GM12878 (cell line): ENCODE results near the gene ZDHHC21. TPM values are rescaled to one million over a fixed set of nuclear protein-coding genes. Genes with fewer than 3 reads are reported as not detected.

Experiments
- ATAC-seq: fragments of 200-7000 bp; cut with Tn5 transposase; 3 replicates; pipeline ENCODE4 v1.9.1; 2020; ENCODE audit warnings: mild to moderate bottlenecking, moderate library complexity
- BruUV-seq: library from RNA; stranded (reverse); fragments of 400-500 nt; replicated peaks from 2 replicates; lab custom pipeline; 2021; lab: Mats Ljungman, UMichigan
- CTCF ChIA-PET: fragments of 300-600 bp; sonication (Branson Sonifier 250); formaldehyde crosslinking; extraction: SDS; loops from one replicate; lab custom pipeline; 2021; ENCODE audit warnings: inconsistent platforms; lab: Yijun Ruan, JAX
- POLR2A ChIA-PET: fragments of 350-600 bp; formaldehyde crosslinking; extraction: SDS; loops from one replicate; lab custom pipeline; 2021; ENCODE audit warnings: inconsistent platforms; lab: Charles Lee
- RAD21 ChIA-PET: fragments of 300-600 bp; sonication (Branson Sonifier 250); formaldehyde crosslinking; loops from one replicate; lab custom pipeline; 2023; ENCODE audit warnings: antibody characterized with exemption; ENCODE audit not compliant: unreplicated experiment; lab: Charles Lee
- SMC1A ChIA-PET: fragments of 300-600 bp; sonication (Branson Sonifier 250); formaldehyde crosslinking; loops from one replicate; lab custom pipeline; 2023; ENCODE audit not compliant: unreplicated experiment, uncharacterized antibody; lab: Charles Lee
- DNase-seq: peaks from one replicate; pipeline ENCODE4 v3.0.0-alpha.2; 2011; ENCODE audit warnings: low read depth, low spot score
- FAIRE-seq: peaks from 3 replicates; lab custom pipeline; 2011; peaks lifted over from hg19 to GRCh38; lab: Jason Lieb, UNC
- H2AFZ ChIP-seq: 2 replicates; pipeline ENCODE4 v1.6.0; 2011; ENCODE audit warnings: low read depth, low read length, control low read depth; ENCODE audit not compliant: control insufficient read depth
- H3K27ac ChIP-seq: 2 replicates; pipeline ENCODE4 v1.5.1; 2011; ENCODE audit warnings: control low read depth; ENCODE audit not compliant: control insufficient read depth, insufficient read depth
- H3K27me3 ChIP-seq, 2 experiments: replicated peaks in 1 of 2; 2 replicates each; pipeline versions ENCODE4 v1.6.0 to v1.6.1; 2011; ENCODE audit warnings: low read length in 1 of 2; ENCODE audit not compliant: control insufficient read depth in 2 of 2, insufficient read depth in 2 of 2
- H3K36me3 ChIP-seq, 2 experiments: 2 replicates each; pipeline ENCODE4 v1.5.1; 2011; ENCODE audit warnings: low read length in 1 of 2; ENCODE audit not compliant: control insufficient read depth in 2 of 2, insufficient read depth in 2 of 2
- H3K4me1 ChIP-seq: 2 replicates; pipeline ENCODE4 v1.6.1; 2011; ENCODE audit warnings: mild to moderate bottlenecking, low read length, moderate library complexity, mixed read lengths; ENCODE audit not compliant: control insufficient read depth, insufficient read depth
- H3K4me2 ChIP-seq: 2 replicates; pipeline ENCODE4 v1.6.0; 2011; ENCODE audit warnings: control low read depth; ENCODE audit not compliant: control insufficient read depth, insufficient read depth
- H3K4me3 ChIP-seq: fragments of 200-600 bp; sonication (generic); 2 replicates; pipeline ENCODE4 v1.5.1; 2016
- H3K79me2 ChIP-seq: 2 replicates; pipeline ENCODE4 v1.6.0; 2011; ENCODE audit warnings: low read length; ENCODE audit not compliant: control insufficient read depth, insufficient read depth
- H3K9ac ChIP-seq: 2 replicates; pipeline ENCODE4 v1.8.0; 2011; ENCODE audit warnings: low read length, control low read depth, mixed read lengths; ENCODE audit not compliant: control insufficient read depth, insufficient read depth
- H3K9me3 ChIP-seq: replicated peaks from 3 replicates; pipeline ENCODE4 v1.5.1; 2011; ENCODE audit warnings: mild to moderate bottlenecking, low read length; ENCODE audit not compliant: control insufficient read depth, insufficient read depth
- H4K20me1 ChIP-seq: 2 replicates; pipeline ENCODE4 v1.6.0; 2011; ENCODE audit not compliant: control insufficient read depth, insufficient read depth
- CBX3 ChIP-seq: fragments of 200-600 bp; sonication (generic); IDR thresholded peaks from 2 replicates; pipeline ENCODE4 v1.6.1; 2016; ENCODE audit warnings: low read depth, borderline replicate concordance
- CEBPB ChIP-seq, 2 experiments: fragments of 150-350 bp in 1 of 2; IDR thresholded peaks; 2 replicates each; pipeline ENCODE4 v1.6.1; 2012 to 2014; ENCODE audit warnings: low read depth in 2 of 2, low read length in 2 of 2, borderline replicate concordance in 1 of 2, inconsistent platforms in 1 of 2
- CHD2 ChIP-seq: IDR thresholded peaks from 2 replicates; pipeline ENCODE4 v1.6.1; 2011; ENCODE audit warnings: low read depth, low read length, improper control_type of control experiment, borderline replicate concordance
- CHD4 ChIP-seq: fragments of 200-600 bp; sonication (generic); IDR thresholded peaks from 2 replicates; pipeline ENCODE4 v1.6.1; 2016; ENCODE audit warnings: mild to moderate bottlenecking
- IRF4 ChIP-seq: IDR thresholded peaks from 2 replicates; pipeline ENCODE4 v1.6.1; 2011; ENCODE audit warnings: low read depth, low read length
- NR2C1 ChIP-seq: fragments of 450-650 bp; IDR thresholded peaks from 2 replicates; pipeline ENCODE4 v1.6.1; 2017; ENCODE audit warnings: antibody characterized with exemption, mild to moderate bottlenecking, moderate library complexity
- RELA ChIP-seq: fragments of 450-650 bp; IDR thresholded peaks from 2 replicates; pipeline ENCODE4 v1.8.0; 2014; ENCODE audit warnings: borderline replicate concordance; ENCODE audit not compliant: partially characterized antibody
- STAT3 ChIP-seq: IDR thresholded peaks from 2 replicates; pipeline ENCODE4 v1.6.1; 2011; ENCODE audit warnings: low read depth, low read length, improper control_type of control experiment
- ZNF384 ChIP-seq: IDR thresholded peaks from 2 replicates; pipeline ENCODE4 v1.6.1; 2012; ENCODE audit warnings: low read depth, mild to moderate bottlenecking, low read length, improper control_type of control experiment, borderline replicate concordance
- WGBS: methylation state at CpG from one replicate; pipeline ENCODE4 v1.1.6; 2016; ENCODE audit warnings: low lambda C conversion rate; ENCODE audit not compliant: insufficient replicate concordance, insufficient coverage; ENCODE audit errors: missing lambda C conversion rate; 5-methylcytosine and 5-hydroxymethylcytosine counted together
- in situ Hi-C: fragments of 300-500 bp; cut with MboI; formaldehyde crosslinking; loops from 9 replicates; pipeline ENCODE4 v1.14.3; 2018; ENCODE audit warnings: mixed read lengths
- intact Hi-C: fragments of 100-400 bp; cut with micrococcal nuclease; formaldehyde crosslinking; loops from one replicate; pipeline ENCODE4 v1.14.2; 2022; ENCODE audit not compliant: unreplicated experiment
- polyA plus RNA-seq, 11 experiments: library from polyadenylated mRNA; depleted of rRNA in 4 of 11; unstranded in 6 of 11; stranded (reverse) in 5 of 11; fragments of >200 nt; fragmentation: Nextera tagmentation in 4 of 11; fragmentation: Illumina TruSeq in 1 of 11; extraction: Ambion mirVana in 4 of 11; extraction: Trizol in 1 of 11; gene quantifications; 1 replicate in 1 of 11; 2 replicates in 10 of 11; pipeline versions ENCODE4 v1.2.1 to v1.2.3, GENCODE V29; 2011 to 2016; ENCODE audit warnings: inconsistent platforms in 2 of 11, missing spikeins in 2 of 11, low read depth in 1 of 11
- total RNA-seq, 4 experiments: library from RNA; depleted of rRNA in 3 of 4; stranded (reverse); fragments of >200 nt in 3 of 4; fragmentation: Illumina TruSeq in 1 of 4; extraction: Trizol in 1 of 4; gene quantifications; 2 replicates each; pipeline versions ENCODE4 v1.2.1 to v1.2.3, GENCODE V29; 2013 to 2021

Gene ZDHHC21
- total and polyA plus RNA-seq, 10 of the 15 experiments (the other 5 are each of a cell fraction or from before 2014, with no cell fraction given): 2.6 to 14.6 (median 9.1) TPM

DNA sequence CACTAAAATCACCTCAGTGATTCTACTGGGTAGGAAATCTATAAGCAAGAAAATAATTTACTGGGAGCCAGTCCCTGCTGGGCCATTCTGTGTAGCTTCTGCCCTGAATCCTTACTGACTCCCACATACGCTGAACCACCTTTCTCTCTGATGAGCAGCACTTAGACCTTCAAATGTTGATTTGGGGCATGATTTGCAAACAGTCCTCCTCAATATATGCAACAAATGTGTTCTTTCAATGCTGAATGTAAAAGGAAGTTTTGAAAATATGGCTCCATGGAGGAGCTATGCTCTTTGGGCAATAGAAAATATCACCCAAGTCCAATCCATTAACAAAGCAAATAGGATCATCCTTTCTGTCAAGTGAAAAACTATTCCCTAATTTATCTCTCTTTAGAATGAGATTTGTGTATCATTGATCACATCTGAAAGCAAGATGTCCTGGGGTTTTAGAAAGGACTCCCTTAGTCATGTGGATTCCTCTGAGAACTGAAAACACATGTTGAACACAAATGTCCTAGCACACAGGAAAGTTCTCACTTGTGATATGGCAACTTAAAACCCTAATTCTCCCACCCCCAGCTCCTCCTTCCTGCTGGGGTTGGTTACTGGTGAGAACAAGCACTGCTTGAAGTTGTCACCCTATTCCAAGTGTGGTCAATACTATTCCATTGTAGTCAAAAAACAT is 38.2 kb upstream of the ZDHHC21 start:
- Histone ChIP-seq H4K20me1 (no peaks in the 10 kb centered on the region), H3K27me3 (no peaks in the 10 kb centered on the region), H2AFZ (no peak overlapping the region), H3K4me1 (no peaks in the 10 kb centered on the region), H3K4me3 (no peak overlapping the region), H3K36me3 (no peaks in the 10 kb centered on the region), H3K9ac (no peak overlapping the region), H3K79me2 (no peaks in the 10 kb centered on the region), H3K4me2 (no peak overlapping the region), H3K9me3 (no peaks in the 10 kb centered on the region), H3K27ac (no peak overlapping the region)
- in situ Hi-C loops (no loop called here), intact Hi-C loops (no loop called here)
- FAIRE-seq: no peak
- POLR2A ChIA-PET: no interaction called here
- CTCF ChIA-PET: interaction anchor here (1.3 kb wide), 1 partner anchor 38 kb away, joined by 4 read pairs; no protein-coding TSS in a partner anchor
- DNase-seq: no peak
- RAD21 ChIA-PET: interaction anchor here (0.9 kb wide), 1 partner anchor 20 kb away, joined by 3 read pairs; no protein-coding TSS in a partner anchor
- WGBS: 100% methylated on average over 1 of the region's 1 CpG
- BruUV-seq: no TSS peak
- ATAC-seq: no peak
- TF ChIP-seq CEBPB (IDR thresholded peaks at IDR 0.05; ENCODE audit: borderline replicate concordance in 1 of 2, low read depth in 2 of 2, low read length in 2 of 2): no peak
- SMC1A ChIA-PET: no interaction called here

DNA sequence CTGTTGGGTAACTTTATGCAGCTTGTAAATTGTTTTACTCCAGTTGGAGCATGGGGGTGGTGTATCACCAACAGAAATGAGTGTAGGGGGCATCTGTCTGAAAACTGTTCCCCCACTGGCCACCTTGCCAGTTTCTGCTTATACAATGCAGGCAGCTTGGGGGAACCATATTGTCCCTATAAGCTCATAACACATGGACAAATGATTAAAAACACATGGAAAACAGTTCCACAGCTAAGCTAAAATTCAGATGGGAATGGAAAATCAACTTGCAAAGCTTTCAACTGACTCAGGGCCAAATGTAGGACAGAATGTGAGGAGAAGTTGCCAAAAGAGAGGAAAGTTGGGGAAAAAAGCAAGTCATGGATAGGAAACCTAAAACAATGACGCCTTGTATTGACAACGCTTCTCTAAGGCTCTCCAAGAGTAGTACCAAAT is 37.2 kb upstream of the ZDHHC21 start:
- Histone ChIP-seq H4K20me1 (no peaks in the 10 kb centered on the region), H3K27me3 (no peaks in the 10 kb centered on the region), H3K4me1 (no peaks in the 10 kb centered on the region), H3K9me3 (no peaks in the 10 kb centered on the region), H3K36me3 (no peaks in the 10 kb centered on the region), H3K79me2 (no peaks in the 10 kb centered on the region), H2AFZ (no peak overlapping the region), H3K4me2 (no peak overlapping the region), H3K27ac (no peak overlapping the region), H3K4me3 (no peak overlapping the region), H3K9ac (no peak overlapping the region)
- FAIRE-seq (no peak), DNase-seq (no peak), ATAC-seq (no peak)
- BruUV-seq: no TSS peak
- in situ Hi-C loops: no loop called here
- ChIA-PET SMC1A (no interaction called here), RAD21 (interaction anchor here (0.9 kb wide), 1 partner anchor 21 kb away, joined by 3 read pairs; no protein-coding TSS in a partner anchor), POLR2A (no interaction called here), CTCF (interaction anchor here (1.3 kb wide), 1 partner anchor 39 kb away, joined by 4 read pairs; no protein-coding TSS in a partner anchor)
- 73% methylated on average over 2 of the region's 2 CpGs for WGBS
- TF ChIP-seq STAT3: no peak
- TF ChIP-seq CHD4: no peak
- no peak for TF ChIP-seq RELA
- no peak for TF ChIP-seq CHD2
- no peak for TF ChIP-seq NR2C1
- no peak for TF ChIP-seq ZNF384
- no peak for TF ChIP-seq IRF4
- no peak for TF ChIP-seq CBX3
- intact Hi-C loops: no loop called here
